NCI-H226 (cell line): Measurements from ENCODE around the gene RBM3.
A peak's percentile ranks its signal among the peaks of the same experiment; 100 is the strongest.
"Not testable (repeated sequence)": the region's sequence is repeated elsewhere in the genome, so short reads cannot be mapped to it uniquely, and the experiment has no call there.

Experiments used
- DNase-seq: peaks from one replicate; pipeline ENCODE4 v3.0.0-alpha.2; 2015

The RBM3 gene

GRCh38 chrX:48574270-48575266, at the start of gene RBM3:
Gene RBM3, plus strand, starts transcription at chrX:48574484. Its CDS starts 697 bp downstream, at chrX:48575181.
- DNase-seq, result peak; percentile 89

- not testable (repeated sequence) for DNase-seq
Measured at GRCh38 chrX:48525853-48526252, 48.4 kb upstream of the RBM3 start.

GRCh38 chrX:48530736-48531135, 43.5 kb upstream of the RBM3 start:
- peak; percentile 2 for DNase-seq

- DNase-seq, result peak; percentile 63
Measured at GRCh38 chrX:48531358-48531959, 42.8 kb upstream of the RBM3 start.

GRCh38 chrX:48532161-48532560, 42.1 kb upstream of the RBM3 start:
- no peak for DNase-seq

GRCh38 chrX:48533165-48533564, 41.1 kb upstream of the RBM3 start:
- no peak for DNase-seq

GRCh38 chrX:48538641-48539344, 35.5 kb upstream of the RBM3 start:
- no peak for DNase-seq

GRCh38 chrX:48539345-48540027, 34.8 kb upstream of the RBM3 start, which contains the start of gene TBC1D25:
Gene TBC1D25, plus strand, starts transcription at chrX:48539714. Its CDS starts 84 bp downstream, at chrX:48539798.
- peak; percentile 86 for DNase-seq

GRCh38 chrX:48540028-48540375, 34.3 kb upstream of the RBM3 start:
- no peak for DNase-seq

- no peak for DNase-seq
Measured at GRCh38 chrX:48540480-48540879, 33.8 kb upstream of the RBM3 start.

- no peak for DNase-seq
Measured at GRCh38 chrX:48541140-48541814, 33.0 kb upstream of the RBM3 start.

- no peak for DNase-seq
Measured at GRCh38 chrX:48548871-48549270, 25.4 kb upstream of the RBM3 start.

GRCh38 chrX:48555731-48556325, 18.5 kb upstream of the RBM3 start:
- not testable (repeated sequence) for DNase-seq

GRCh38 chrX:48558271-48558670, 16.0 kb upstream of the RBM3 start:
- peak; percentile 84 for DNase-seq

- no peak for DNase-seq
Measured at GRCh38 chrX:48559636-48560035, 14.6 kb upstream of the RBM3 start.

- DNase-seq, result no peak
Measured at GRCh38 chrX:48560056-48560455, 14.2 kb upstream of the RBM3 start.

GRCh38 chrX:48560681-48561080, 13.6 kb upstream of the RBM3 start:
- no peak for DNase-seq

GRCh38 chrX:48569958-48570357, 4.3 kb upstream of the RBM3 start:
- peak; percentile 53 for DNase-seq

GRCh38 chrX:48573690-48574269, 504 bp upstream of the RBM3 start:
- no peak for DNase-seq

GRCh38 chrX:48575642-48576041, 1.4 kb downstream of the RBM3 start:
- DNase-seq, result no peak

GRCh38 chrX:48576108-48576507, 1.8 kb downstream of the RBM3 start:
- no peak for DNase-seq
